A549 (cell line): ENCODE results near the gene ARHGAP22. TPM values are rescaled to one million over a fixed set of nuclear protein-coding genes. Genes with fewer than 3 reads are reported as not detected.

Experiments used
- ATAC-seq, 2 experiments: fragments of 200-7000 bp in 1 of 2; fragments of >200 bp in 1 of 2; cut with Nextera tagmentation in 1 of 2; cut with Tn5 transposase in 1 of 2; 3 replicates each; pipeline versions ENCODE4 v1.8.0 to v1.9.1; 2018 to 2020; ENCODE audit warnings: mild to moderate bottlenecking in 1 of 2, moderate library complexity in 1 of 2
- CTCF ChIA-PET: fragments of 300-600 bp; sonication (Branson Sonifier 250); formaldehyde crosslinking; extraction: SDS; loops from one replicate; lab custom pipeline; 2021; ENCODE audit warnings: antibody characterized with exemption, inconsistent platforms; lab: Yijun Ruan, JAX
- POLR2A ChIA-PET: fragments of 350-600 bp; formaldehyde crosslinking; extraction: SDS; loops from one replicate; lab custom pipeline; 2021; ENCODE audit warnings: antibody characterized with exemption, inconsistent platforms; lab: Yijun Ruan, JAX
- DNase-seq, 2 experiments: peaks; one replicate each; pipeline versions ENCODE4 v3.0.0 to v3.0.0-alpha.2; 2011 to 2016; ENCODE audit warnings: low read depth in 1 of 2, low spot score in 1 of 2
- FAIRE-seq: peaks from 2 replicates; lab custom pipeline; 2011; peaks lifted over from hg19 to GRCh38; lab: Jason Lieb, UNC
- H3K27ac ChIP-seq, 2 experiments: fragments of >200 bp; sonication (Bioruptor Twin); formaldehyde crosslinking; 3 replicates each; pipeline ENCODE4 v1.5.1; 2016 to 2017
- H3K4me1 ChIP-seq: fragments of >200 bp; sonication (Bioruptor Twin); formaldehyde crosslinking; 3 replicates; pipeline ENCODE4 v1.6.1; 2016
- H3K4me2 ChIP-seq: fragments of >200 bp; sonication (Bioruptor Twin); formaldehyde crosslinking; 3 replicates; pipeline ENCODE4 v1.6.1; 2016
- H3K4me3 ChIP-seq: fragments of >200 bp; sonication (Bioruptor Twin); formaldehyde crosslinking; 3 replicates; pipeline ENCODE4 v1.5.1; 2016
- H3K9me3 ChIP-seq: fragments of >200 bp; sonication (Bioruptor Twin); formaldehyde crosslinking; 3 replicates; pipeline ENCODE4 v1.6.1; 2016
- ATOH8 ChIP-seq: fragments of 250-450 bp; sonication (Bioruptor Pico); IDR thresholded peaks from 2 replicates; pipeline ENCODE4 v1.5.0; 2020; ENCODE audit warnings: low read depth, mild to moderate bottlenecking, moderate library complexity
- CBX8 ChIP-seq: fragments of 200-600 bp; sonication (generic); IDR thresholded peaks from 2 replicates; pipeline ENCODE4 v1.6.1; 2016
- CEBPB ChIP-seq, 2 experiments: fragments of >200 bp in 1 of 2; sonication (Bioruptor Twin) in 1 of 2; formaldehyde crosslinking in 1 of 2; IDR thresholded peaks; 2 replicates each; pipeline ENCODE4 v1.6.1; 2012 to 2016
- E2F6 ChIP-seq: IDR thresholded peaks from 2 replicates; pipeline ENCODE4 v1.6.1; 2012; ENCODE audit warnings: low read depth, borderline replicate concordance
- EHMT2 ChIP-seq: fragments of 200-600 bp; sonication (generic); IDR thresholded peaks from 2 replicates; pipeline ENCODE4 v1.6.1; 2016; ENCODE audit warnings: antibody characterized with exemption, low read depth, mild to moderate bottlenecking, moderate library complexity
- ESRRA ChIP-seq: fragments of 150-350 bp; IDR thresholded peaks from 2 replicates; pipeline ENCODE4 v1.6.1; 2014; ENCODE audit warnings: mild to moderate bottlenecking, low read length, borderline replicate concordance
- GATA3 ChIP-seq: IDR thresholded peaks from 2 replicates; pipeline ENCODE4 v1.6.1; 2012; ENCODE audit warnings: borderline replicate concordance
- HEYL ChIP-seq: fragments of 250-450 bp; sonication (Bioruptor Pico); IDR thresholded peaks from 2 replicates; pipeline ENCODE4 v1.8.0; 2021; ENCODE audit warnings: mild to moderate bottlenecking, moderate library complexity
- PHF8 ChIP-seq: fragments of 200-600 bp; sonication (generic); IDR thresholded peaks from 2 replicates; pipeline ENCODE4 v1.6.1; 2016; ENCODE audit warnings: low read depth, mild to moderate bottlenecking, antibody characterized with exemption, moderate library complexity, borderline replicate concordance
- REST ChIP-seq: fragments of 200-600 bp; sonication (generic); IDR thresholded peaks from 2 replicates; pipeline ENCODE4 v1.6.1; 2016; ENCODE audit warnings: antibody characterized with exemption, mild to moderate bottlenecking, moderate library complexity
- ZFP36 ChIP-seq: fragments of 450-650 bp; IDR thresholded peaks from 2 replicates; pipeline ENCODE4 v1.6.1; 2014; ENCODE audit warnings: borderline replicate concordance; ENCODE audit not compliant: partially characterized antibody
- ZSCAN20 ChIP-seq: fragments of 250-450 bp; sonication (Bioruptor Pico); IDR thresholded peaks from 2 replicates; pipeline ENCODE4 v1.8.0; 2022; ENCODE audit warnings: mild to moderate bottlenecking, moderate library complexity
- WGBS: methylation state at CpG from one replicate; pipeline ENCODE4 v1.1.6; 2017; ENCODE audit errors: missing lambda C conversion rate; 5-methylcytosine and 5-hydroxymethylcytosine counted together
- polyA plus RNA-seq, 4 experiments: library from polyadenylated mRNA; depleted of rRNA in 3 of 4; stranded (reverse); fragments of >200 nt; fragmentation: RNase III in 1 of 4; extraction: RNeasy Plus Mini Kit Qiagen cat#74134 plus additional on column Dnase treatment in 1 of 4; gene quantifications; 2 replicates in 3 of 4; 3 replicates in 1 of 4; pipeline ENCODE4 v1.2.3, GENCODE V29; 2011 to 2017
- TF ChIP-seq, protein P1 (sequence below): fragments of 250-450 bp; sonication (Bioruptor Pico); IDR thresholded peaks from 2 replicates; pipeline ENCODE4 v1.5.0; 2021; ENCODE audit warnings: mild to moderate bottlenecking, moderate library complexity, borderline replicate concordance
- TF ChIP-seq, protein P2 (sequence below): fragments of 450-650 bp; IDR thresholded peaks from 2 replicates; pipeline ENCODE4 v1.6.1; 2014; ENCODE audit warnings: antibody characterized with exemption

The ARHGAP22 gene
- polyA plus RNA-seq, 2 of the 4 experiments (the other 2 are of a cell fraction), result 1.9 to 3.2 TPM

DNA sequence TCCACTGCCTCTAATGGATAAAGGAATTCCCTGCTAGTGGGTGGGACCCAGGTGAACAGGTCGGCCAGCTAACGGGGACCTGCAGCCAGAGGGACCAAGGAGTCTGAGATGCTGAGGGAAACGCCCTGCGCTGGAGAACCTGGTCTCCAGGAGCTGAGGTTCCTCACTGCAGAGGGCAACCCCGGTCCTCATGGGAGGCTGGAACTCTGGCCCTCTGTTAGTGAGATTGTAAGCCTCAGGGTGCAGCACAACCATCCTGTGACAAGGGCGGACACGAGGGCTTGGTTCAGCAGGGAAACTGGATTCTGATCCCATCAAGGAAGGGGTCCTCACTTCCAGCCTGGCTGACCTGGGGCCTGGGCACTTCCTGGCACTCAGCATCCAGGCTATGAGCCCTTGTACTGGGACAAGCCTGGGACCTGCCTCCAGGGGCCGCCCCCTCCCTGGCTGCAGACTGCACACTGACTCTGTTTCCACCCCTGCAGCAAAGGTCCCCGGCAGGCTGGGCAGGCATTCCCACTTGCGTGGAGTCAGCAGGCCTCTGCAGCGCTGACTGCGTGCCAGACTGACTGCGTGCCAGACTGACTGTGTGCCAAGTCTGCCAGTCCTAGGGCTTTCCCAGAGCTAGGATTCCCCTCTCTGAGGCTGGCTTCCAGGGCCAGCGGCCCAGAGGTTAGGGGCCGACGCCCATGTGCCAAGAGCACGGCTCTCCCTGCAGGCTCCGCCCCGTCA is 155.2 kb downstream of the ARHGAP22 start:
- TF ChIP-seq ZSCAN20 (CRISPR knock-in tag) (no peak), CEBPB (IDR thresholded peaks at IDR 0.05) (no peak), CBX8 (no peak), ATOH8 (CRISPR knock-in tag) (no peak), ZFP36 (no peak), HEYL (CRISPR knock-in tag) (no peak), E2F6 (no peak), ESRRA (no peak), GATA3 (no peak), REST (no peak), EHMT2 (no peak)
- TF ChIP-seq, protein P1, sequence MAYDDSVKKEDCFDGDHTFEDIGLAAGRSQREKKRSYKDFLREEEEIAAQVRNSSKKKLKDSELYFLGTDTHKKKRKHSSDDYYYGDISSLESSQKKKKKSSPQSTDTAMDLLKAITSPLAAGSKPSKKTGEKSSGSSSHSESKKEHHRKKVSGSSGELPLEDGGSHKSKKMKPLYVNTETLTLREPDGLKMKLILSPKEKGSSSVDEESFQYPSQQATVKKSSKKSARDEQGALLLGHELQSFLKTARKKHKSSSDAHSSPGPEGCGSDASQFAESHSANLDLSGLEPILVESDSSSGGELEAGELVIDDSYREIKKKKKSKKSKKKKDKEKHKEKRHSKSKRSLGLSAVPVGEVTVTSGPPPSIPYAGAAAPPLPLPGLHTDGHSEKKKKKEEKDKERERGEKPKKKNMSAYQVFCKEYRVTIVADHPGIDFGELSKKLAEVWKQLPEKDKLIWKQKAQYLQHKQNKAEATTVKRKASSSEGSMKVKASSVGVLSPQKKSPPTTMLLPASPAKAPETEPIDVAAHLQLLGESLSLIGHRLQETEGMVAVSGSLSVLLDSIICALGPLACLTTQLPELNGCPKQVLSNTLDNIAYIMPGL, result no peak
- TF ChIP-seq, protein P2, sequence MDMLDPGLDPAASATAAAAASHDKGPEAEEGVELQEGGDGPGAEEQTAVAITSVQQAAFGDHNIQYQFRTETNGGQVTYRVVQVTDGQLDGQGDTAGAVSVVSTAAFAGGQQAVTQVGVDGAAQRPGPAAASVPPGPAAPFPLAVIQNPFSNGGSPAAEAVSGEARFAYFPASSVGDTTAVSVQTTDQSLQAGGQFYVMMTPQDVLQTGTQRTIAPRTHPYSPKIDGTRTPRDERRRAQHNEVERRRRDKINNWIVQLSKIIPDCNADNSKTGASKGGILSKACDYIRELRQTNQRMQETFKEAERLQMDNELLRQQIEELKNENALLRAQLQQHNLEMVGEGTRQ, result no peak
- TF ChIP-seq, all 56 proteins: peak for 0
- H3K27ac ChIP-seq, result no peak overlapping the region
- H3K4me2 ChIP-seq, result no peak overlapping the region
- ATAC-seq (no peak), DNase-seq (no peak), FAIRE-seq (no peak)
- 84% methylated on average over 15 of the region's 19 CpGs for WGBS
- ChIA-PET POLR2A (no interaction called here), CTCF (interaction anchor here (0.8 to 1.7 kb wide), 2 partner anchors 14 to 207 kb away, joined by 3 read pairs; no protein-coding TSS in a partner anchor)
- no peak overlapping the region for H3K4me3 ChIP-seq
- no peaks in the 10 kb centered on the region for H3K4me1 ChIP-seq
- no peaks in the 10 kb centered on the region for H3K9me3 ChIP-seq

DNA sequence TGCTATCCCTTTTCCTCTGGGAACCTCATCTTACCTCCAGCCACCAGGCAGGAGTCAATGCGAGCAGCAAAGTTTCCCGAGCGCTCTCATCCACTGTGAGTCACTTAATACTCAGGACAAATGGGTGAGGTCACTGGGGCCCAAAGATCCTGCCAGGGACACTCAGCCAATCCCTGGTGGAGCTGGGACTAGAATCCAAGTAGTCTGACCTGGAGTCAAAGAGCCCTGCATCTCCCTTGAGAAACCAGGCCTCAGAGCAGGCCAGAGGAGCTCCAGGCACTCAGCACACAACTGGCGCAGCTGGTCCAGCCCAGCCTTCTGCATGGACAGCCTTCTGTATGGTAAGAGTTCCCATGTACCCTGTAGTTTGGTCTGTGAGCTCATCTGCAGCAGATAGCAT is 156.1 kb downstream of the ARHGAP22 start:
- FAIRE-seq (no peak), ATAC-seq (no peak), DNase-seq (no peak)
- no peak overlapping the region for H3K4me3 ChIP-seq
- no peak for TF ChIP-seq PHF8
- no peaks in the 10 kb centered on the region for H3K4me1 ChIP-seq
- ChIA-PET CTCF (interaction anchor here (0.8 to 1.7 kb wide), 2 partner anchors 13 to 208 kb away, joined by 3 read pairs; no protein-coding TSS in a partner anchor), POLR2A (no interaction called here)
- 71% methylated on average over 4 of the region's 4 CpGs for WGBS
- H3K4me2 ChIP-seq, result no peak overlapping the region
- H3K9me3 ChIP-seq, result no peaks in the 10 kb centered on the region
- no peak overlapping the region for H3K27ac ChIP-seq
